ENCODE data around the gene CACNB4.

- TF ChIP-seq TAF1 (IDR thresholded peaks at IDR 0.05; ENCODE audit: borderline replicate concordance, insufficient read depth, low read length): no peak
- no peak for TF ChIP-seq POLR2AphosphoS5 (IDR thresholded peaks at IDR 0.05; ENCODE audit: low read depth, low read length)
These were observed 37.5 kb downstream of the CACNB4 start for GRCh38 chr2:152061383-152061782.

All from PFSK-1 (cell line).